Activated CD4-positive, CD25-positive, alpha-beta regulatory T cell treated with anti-CD3 and anti-CD28 coated beads, Interleukin-2, amount 50 U/mL, for 72 hours (primary cell): ENCODE measurements around the gene IL15RA.
"Not testable (repeated sequence)": the region's sequence is repeated elsewhere in the genome, so short reads cannot be mapped to it uniquely, and the experiment has no call there.

ENCODE experiments used
- DNase-seq: peaks from one replicate; pipeline ENCODE4 v3.0.0; 2021

Gene IL15RA

DNA sequence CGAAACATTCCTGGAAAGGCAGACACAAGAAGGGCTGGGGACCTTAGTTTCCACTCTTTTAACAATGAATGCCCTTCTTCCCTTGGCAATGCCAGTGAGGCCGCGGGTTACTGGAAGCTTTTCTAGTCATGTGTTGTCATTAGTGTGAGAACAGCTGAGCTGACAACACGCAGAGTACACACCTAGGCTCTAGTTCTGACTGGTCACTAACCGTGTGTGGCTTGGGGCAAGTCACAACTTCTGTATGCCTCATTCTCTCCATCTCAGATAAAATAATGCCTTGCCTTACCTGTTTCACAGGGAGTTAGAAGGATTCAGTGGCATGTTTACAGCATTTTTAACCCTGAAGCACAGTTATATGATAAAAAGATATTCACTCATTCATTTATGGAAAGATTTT, 55.6 kb downstream of the IL15RA start:
- DNase-seq = no peak

GRCh38 chr10:5919568-5919967, 57.8 kb downstream of the IL15RA start:
- no peak for DNase-seq

GRCh38 chr10:5918763-5919162, 58.6 kb downstream of the IL15RA start:
- no peak for DNase-seq

DNA sequence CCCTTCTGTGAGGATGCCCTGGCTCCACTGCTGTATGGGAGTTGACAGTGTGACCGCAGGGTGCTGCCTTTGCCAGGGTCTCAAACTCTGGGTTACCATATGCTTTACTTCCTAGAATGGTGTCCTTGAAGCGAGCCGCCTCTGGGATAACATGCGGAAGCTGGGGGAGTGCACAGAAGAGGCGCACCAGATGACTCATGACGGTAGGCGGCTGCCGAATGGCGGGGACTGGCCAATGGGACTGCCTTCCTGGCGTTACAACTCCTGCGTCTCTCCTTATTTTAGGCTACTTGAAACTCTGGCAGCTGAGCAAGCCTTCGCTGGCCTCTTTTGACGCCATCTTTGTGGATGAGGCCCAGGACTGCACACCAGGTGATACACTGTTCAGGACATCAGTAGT, 60.0 kb downstream of the IL15RA start:
- no peak for DNase-seq

- no peak for DNase-seq
These were observed 61.9 kb downstream of the IL15RA start for GRCh38 chr10:5915451-5915850.

- DNase-seq = no peak
These were observed 63.6 kb downstream of the IL15RA start for GRCh38 chr10:5913736-5914135.

- DNase-seq = no peak
These were observed 65.7 kb downstream of the IL15RA start for GRCh38 chr10:5911670-5912069.

GRCh38 chr10:5910323-5911100, 66.8 kb downstream of the IL15RA start:
- no peak for DNase-seq

GRCh38 chr10:5908676-5909075, 68.7 kb downstream of the IL15RA start:
- DNase-seq = not testable (repeated sequence)

DNA sequence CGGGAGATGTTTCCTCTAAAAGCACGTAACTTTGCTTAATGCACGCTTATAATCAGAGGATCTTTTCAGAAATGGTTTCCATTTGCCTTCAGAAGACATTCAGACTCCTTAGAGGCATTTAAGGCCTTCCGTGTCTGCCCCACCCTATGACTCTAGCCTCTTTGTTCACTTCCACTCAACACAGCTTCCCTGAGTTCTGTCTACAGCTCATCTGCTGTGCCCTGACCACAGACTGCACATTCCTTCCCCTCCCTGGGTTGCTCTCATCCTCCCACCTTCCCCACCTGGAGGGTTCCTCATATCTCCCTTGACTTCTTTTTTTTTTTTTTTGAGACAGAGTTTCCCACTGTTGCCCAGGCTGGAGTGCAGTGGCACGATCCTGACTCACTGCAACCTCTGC, 70.7 kb downstream of the IL15RA start:
- no peak for DNase-seq

GRCh38 chr10:5905854-5906507, 71.4 kb downstream of the IL15RA start:
- no peak for DNase-seq

DNA sequence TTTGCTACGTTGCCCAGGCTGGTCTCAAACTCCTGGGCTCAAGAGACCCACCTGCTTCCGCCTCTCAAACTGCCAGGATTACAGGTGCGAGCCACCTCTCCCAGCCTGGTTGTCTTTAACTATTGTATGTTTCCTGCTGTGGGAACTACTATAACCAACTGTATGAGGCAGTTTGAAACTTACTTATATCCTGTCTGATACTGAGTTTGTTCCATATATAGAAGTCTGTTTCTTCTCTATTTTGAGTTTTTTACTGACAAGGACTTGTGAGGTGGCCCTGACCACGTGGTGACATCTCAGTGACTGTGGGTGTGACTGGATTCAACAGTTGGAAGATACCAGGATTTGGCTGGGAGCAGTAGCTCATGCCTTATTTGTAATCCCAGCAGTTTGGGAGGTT, 73.1 kb downstream of the IL15RA start:
- DNase-seq = no peak

DNA sequence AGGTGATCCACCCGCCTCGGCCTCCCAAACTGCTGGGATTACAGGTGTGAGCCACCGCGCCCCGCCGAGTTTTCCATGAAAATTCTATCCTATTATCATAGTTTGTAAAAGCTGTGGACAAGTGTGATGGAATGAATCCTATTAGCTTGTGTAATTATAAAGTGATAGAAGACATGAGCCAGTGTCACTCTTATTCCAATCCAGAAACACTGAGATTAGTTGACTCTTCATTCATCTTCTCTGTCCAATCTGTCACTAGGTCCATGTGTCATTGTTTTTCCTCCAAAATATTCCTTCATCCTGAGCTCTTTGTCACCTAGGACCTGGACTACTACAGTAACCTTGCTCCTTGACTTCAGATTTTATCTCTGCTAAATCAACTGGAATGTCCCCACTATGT, 73.8 kb downstream of the IL15RA start:
- no peak for DNase-seq

- DNase-seq = no peak
These were observed 74.7 kb downstream of the IL15RA start for GRCh38 chr10:5902511-5903274.
